Caki2 (cell line): ENCODE measurements around the gene STX12. TPM values are rescaled to one million over a fixed set of nuclear protein-coding genes. Genes with fewer than 3 reads are reported as not detected.
A peak's percentile ranks its signal among the peaks of the same experiment; 100 is the strongest.

Source experiments
- DNase-seq: peaks from one replicate; pipeline ENCODE4 v3.0.0-alpha.2; 2015; ENCODE audit warnings: low read depth
- in situ Hi-C: cut with HindIII; loops from 2 replicates; pipeline ENCODE4 v1.10.0; 2016; ENCODE audit warnings: low sequenced_read_pairs, low pct_unique_long_range_greater_than_20kb, mixed read lengths
- total RNA-seq: library from RNA; depleted of rRNA; stranded (reverse); fragments of >200 nt; shearing (Covaris generic); gene quantifications from 2 replicates; pipeline ENCODE4 v1.2.3, GENCODE V29; 2014; ENCODE audit warnings: low replicate concordance; rRNA removed

STX12 gene
- 14.2 and 16.9 TPM in 2 replicates for total RNA-seq

DNA sequence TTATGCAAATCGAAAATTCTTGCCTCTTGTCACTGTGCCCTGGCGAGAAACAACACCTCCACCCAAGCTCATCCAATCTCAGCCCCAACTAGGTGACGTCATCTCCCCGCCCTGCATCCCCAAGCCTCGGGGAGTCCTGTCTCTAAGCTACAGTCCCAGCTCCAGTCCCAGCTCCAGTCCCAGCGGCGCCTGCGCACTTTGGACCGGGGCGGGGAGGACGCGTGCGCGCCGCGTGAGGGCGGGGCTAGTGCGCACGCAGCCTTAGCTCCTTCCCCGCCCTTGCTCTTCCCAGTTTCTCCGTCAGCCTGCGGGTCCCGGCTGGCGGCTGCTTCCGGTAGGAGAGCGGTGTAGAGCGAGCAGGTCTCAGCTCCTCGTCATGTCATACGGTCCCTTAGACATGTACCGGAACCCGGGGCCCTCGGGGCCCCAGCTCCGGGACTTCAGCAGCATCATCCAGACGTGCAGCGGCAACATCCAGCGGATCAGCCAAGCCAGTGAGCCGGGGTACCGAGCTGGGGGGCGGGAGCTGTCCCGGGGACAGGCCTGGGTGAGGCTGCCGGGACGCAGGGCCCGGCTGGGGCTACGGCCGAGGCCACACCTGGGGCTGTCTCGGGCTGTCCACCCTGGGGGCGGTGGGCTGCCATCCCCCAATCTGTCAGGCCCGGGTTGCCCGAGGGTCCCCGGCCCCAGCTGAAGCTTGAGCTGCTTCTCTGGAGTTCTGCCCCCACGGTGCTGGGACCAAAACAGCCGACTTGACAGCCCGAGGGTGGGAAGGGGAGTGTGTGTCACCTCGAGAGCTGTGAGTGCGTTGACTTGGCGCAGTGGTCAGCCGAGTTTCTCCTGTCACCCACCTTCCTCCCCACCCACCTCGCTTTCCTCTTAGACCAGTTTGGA is at the start of gene STX12:
STX12 (plus strand) TSS at position 288 of the 894 bp plus-strand sequence; CDS start at position 377, 89 bp downstream.
- in situ Hi-C loops: no loop called here

DNA sequence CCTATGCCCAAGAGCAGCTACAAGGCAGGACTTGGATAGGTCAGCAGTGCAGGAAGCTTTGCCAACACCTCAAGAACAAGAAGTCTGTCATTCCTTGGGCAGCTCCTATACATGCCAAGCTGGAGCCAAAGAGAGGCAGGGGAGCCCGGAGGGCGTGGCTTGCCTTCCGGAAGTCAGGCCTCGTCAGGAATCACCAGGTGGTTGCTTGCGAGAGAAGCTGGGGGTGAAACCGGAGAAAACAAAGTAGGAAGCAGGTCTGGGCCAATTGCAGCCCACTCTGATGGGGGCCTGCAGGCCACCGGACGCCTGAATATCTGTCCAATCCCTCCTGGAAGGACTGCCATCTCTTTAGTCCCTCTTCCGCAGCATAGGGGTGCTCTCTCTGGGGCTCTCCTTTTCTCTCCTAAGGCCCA is 48.1 kb upstream of the STX12 start:
- in situ Hi-C loops: no loop called here
- no peak for DNase-seq

More for the DNA sequence above, at the start of gene STX12:
- peak; percentile 98 for DNase-seq

DNA sequence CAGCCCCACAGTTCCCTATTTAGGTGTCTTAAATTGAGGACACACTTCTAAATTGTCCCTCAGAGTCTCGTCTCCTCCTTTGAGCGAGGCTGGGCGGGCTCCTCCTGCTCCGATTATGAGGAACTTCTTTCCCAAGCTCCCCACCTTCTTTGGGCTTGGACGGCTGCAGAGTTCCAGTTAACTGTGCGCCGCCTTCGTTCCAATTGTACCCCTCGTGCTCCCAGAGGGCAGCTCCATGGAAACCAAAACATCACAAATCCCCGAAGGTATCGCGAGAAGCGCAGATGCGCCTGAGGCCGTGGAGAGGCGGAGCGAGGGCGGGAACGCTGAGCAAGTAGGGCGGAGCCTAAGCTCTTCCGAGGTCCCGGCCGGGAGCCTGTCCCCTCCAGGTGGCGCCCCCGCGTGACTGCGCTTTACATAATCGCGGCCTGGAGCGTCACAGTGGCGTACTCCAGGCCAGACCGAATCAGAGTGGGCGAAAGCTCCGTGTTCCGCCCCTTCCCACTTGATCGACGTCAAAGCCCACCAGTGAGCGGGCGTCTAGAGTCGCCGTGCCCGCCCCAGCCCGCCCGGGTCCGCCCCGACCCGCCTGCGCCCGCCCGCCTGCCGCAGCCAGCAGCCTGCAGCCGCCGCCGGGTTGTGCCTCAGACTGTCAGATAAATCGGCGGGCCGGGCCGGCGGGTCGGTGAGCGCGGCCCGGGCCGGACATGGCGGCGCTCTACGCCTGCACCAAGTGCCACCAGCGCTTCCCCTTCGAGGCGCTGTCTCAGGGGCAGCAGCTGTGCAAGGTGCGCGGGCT is 47.4 kb upstream of the STX12 start, which contains the start of gene FAM76A:
FAM76A (plus strand) TSS at position 588 of the 799 bp plus-strand sequence; CDS start at position 708, 120 bp downstream.
- peak; percentile 99 for DNase-seq
- in situ Hi-C loops: no loop called here

DNA sequence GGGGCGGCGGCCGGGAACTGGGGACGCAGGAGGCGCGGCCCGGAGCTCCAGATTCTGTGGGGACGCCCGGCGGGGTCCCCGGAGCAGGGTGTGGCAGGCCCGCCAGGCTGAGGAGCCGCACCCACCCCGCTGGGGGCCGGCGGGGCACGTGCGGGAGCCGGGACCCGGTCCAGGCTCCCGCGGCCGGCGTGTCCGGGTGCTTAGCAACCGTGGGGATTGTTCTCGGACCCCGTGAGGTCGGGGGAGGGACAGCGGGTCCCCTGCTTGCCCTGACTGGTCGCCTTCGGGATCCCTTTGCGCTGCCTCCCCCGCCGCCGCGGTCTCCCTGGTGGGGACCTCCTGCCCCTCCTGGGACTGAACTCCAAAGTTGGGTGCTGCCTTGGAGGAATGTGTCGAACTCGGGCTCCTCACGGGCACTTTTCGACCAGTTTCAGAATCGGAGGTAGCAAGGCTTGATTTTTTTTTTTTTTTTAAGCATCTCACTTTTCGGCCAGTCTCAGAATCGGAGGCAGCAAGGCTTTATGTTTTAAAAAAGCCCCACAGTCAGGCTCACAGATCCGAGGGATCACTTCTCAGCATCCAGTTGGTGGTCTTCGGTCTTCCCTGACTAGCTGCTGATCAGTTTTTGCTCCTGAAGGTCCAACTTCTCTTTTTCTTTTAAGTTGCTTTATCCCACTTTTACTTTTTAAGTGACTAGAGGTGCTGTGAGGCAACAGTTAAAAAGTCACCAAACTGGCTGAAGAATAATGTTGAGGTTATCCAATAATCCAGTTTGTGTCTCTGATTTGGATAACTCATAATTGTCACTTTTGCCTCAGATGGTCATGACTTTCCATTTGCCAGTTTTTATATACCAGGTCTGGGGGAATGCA is 46.6 kb upstream of the STX12 start:
- DNase-seq: no peak

DNA sequence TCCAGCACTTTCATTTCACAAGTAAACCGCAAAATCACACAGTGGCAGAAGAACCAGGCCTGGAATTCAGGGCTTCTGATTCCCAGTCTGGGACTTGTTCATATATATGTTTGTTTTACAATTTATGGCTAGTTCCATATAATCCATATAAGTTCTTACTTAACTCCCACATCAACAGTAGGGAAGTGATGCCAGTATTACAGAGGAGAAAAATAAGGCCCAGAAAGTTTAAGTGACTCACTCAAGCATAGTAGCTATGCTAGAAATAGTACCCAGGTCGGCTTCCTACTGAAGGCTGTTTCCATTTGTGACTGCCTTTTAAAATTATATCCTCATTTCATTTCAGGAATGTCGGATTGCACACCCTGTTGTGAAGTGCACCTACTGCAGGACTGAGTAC is 45.9 kb upstream of the STX12 start:
- in situ Hi-C loops: no loop called here

More for the DNA sequence above, 46.6 kb upstream of the STX12 start:
- in situ Hi-C loops: no loop called here

DNA sequence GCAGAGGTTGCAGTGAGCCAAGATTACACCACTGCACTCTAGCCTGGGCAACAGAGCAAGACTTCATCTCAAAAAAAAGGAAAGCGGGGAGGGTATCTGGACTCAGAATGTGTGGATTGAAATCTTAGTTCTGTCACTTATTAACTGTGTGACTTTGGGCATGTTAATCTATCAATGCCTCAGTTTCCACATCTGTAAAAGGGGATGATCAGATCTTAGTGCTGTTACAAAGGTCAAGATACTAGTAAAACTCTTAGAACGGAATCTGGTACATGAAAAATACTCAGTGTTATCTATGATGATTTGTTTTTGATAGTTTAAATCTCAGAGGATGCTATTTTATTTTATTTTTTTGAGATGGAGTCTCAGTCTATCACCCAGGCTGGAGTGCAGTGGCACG is 36.8 kb upstream of the STX12 start:
- DNase-seq: no peak
- in situ Hi-C loops: no loop called here

More for the DNA sequence above, 45.9 kb upstream of the STX12 start:
- no peak for DNase-seq

DNA sequence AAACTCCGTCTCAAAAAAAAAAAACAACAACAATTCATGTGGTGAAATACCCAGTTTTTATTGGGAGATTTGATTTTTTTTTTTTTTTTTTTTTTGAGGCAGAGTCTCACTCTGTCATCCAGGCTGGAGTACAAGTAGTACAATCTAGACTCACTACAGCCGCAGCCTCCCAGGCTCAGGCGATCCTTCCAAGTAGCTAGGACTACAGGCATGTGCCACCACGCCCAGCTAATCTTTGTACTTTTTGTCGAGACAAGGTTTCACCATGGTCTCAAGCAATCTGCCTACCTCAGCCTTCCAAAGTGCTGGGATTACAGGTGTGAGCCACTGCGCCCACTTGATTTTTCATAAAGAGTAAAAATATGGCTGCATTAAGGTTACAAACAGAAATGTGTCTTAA is 31.9 kb upstream of the STX12 start:
- in situ Hi-C loops: no loop called here
- DNase-seq: no peak

DNA sequence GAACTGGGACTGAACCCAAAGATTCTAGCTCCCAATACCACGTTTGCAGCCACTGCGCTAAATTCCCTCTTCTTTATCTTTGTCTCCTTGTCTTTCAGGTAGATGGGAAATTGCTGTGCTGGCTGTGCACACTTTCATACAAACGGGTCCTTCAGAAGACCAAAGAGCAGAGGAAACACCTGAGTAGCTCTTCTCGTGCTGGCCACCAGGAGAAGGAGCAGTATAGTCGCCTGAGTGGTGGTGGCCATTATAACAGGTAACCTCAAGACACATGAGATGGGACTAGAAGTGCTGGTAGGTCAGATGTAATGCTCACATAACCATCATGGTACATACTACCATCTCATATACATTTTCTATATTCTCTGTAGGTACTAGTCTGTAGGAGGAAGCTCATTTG is 28.5 kb upstream of the STX12 start:
- in situ Hi-C loops: no loop called here
- no peak for DNase-seq

DNA sequence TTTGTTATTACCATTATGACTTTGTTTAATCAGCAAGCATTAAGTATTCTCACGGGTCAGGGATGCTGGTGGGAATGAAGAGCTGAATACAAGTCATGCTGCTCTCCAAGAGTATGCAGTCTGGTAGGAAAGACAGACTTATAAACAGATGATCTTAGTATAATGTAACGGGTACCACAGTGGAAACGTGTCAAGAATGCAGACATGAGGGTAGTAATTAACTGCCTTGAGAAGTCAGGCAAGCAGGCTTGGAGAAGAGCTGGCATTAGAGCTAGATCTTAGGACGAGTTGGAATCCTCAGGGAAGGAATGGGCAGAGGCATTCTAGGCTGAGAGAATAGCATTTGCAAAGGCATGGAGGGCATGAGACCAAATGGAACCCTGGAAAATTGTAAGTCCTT is 27.6 kb upstream of the STX12 start:
- DNase-seq: no peak
- in situ Hi-C loops: no loop called here

DNA sequence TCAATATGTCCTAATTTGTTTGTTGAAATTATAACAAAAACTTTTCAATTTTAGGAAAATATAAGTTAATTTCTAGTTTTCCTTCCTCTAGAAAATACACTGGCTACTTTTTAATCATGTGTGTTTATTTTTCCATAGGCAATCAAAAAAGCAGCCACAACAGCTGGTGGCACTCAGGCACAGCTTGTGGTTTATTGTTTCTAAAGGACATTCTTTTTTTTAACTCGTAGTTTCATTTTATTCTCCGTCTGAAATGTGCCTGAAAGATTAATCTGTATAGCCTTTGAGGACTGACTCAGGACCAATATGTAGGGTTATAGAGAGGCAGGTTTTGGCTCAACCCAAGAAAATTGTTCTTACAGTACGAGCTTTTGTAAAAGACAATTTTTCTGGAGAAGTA is 20.7 kb upstream of the STX12 start:
- DNase-seq: no peak
- in situ Hi-C loops: no loop called here

DNA sequence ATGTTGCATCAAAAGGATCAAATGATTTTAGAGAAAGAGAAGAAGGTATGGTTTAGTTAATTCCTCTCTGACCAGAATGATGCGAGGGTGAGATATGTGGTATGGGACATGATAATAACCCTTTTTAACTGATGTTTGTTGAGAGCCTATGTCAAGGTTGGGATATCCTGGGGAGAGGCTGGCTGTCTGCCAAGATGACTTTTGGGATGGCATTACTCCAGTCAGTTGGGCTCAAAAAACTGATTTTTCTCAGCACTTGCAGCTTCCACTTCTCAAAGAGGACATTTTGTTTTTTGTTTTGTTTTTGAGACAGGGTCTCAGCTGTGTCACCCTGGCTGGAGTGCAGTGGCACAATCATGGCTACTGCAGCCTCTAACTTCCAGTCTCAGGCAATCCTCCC is 17.7 kb upstream of the STX12 start:
- DNase-seq: no peak
- in situ Hi-C loops: no loop called here

DNA sequence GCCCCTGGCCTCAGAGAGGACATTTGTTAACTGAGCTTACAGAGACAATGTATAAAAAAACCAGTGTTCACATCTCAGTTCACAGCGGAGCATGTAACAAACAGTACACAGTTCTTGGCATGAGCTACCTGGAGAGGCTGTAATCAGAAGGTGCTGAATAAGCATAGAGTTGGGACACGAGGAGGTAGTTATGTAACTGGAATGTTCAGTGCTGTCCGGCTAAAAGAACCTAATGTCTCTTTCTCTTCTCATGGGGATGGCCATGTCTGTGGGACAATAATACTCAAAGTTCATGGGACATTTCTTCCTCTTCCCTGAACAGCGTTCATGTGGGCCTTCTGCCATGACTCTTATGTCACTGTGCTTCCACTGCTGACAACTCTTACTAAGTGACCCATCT is 17.2 kb upstream of the STX12 start:
- no peak for DNase-seq
- in situ Hi-C loops: no loop called here

DNA sequence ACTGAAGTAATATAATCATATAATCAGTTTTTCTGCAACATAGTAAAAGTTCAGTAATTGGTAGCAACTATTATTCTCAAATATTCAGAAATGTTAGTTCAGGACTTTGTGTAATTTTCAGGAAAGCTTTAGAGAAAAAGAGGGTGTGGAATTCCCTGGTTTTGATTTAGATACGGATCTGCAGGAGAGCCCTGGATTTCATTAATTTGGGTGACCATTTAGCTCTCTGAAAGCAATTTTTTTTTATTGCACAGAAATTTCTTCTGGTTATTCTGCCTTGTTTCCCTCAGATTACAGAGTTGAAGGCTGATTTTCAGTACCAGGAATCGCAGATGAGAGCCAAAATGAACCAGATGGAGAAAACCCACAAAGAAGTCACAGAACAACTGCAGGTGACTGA is 13.8 kb upstream of the STX12 start:
- in situ Hi-C loops: no loop called here
- DNase-seq: no peak

DNA sequence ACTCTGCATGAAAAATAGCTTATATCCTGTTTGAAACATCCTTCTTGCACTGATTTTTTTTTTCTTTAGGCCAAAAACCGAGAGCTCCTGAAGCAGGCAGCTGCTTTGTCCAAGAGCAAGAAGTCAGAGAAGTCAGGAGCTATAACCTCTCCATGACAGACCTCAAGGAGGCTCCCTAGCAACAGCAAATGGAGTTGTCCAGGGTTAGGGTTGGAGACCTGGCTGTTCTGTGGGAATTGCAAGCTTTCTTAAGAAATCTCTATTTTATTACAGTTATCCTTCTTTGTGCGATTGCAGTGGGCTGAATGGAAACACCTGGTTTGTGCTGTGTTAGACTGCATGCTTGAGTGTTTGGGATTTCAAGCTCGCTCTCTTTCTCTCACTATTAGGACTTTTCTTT is 12.6 kb upstream of the STX12 start:
- no peak for DNase-seq
- in situ Hi-C loops: no loop called here

DNA sequence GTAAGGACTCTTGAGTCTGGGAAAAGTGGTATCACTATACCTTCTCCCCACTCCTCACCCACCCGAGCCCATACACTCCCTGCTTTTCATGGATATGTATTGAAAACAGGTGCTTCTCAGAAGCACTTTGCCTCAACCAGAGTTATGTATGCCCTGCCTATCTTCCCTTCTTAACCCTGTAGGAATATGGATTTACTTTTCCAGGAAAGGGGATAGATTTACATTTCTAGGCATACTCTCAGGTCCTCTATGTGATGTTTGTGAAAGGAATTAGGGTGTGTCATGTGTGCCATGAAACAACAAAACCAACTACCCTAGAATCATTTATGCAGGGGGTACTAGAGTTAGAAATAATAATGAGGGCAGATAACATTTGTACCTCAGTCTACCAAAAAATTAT is 11.0 kb upstream of the STX12 start:
- no peak for DNase-seq
- in situ Hi-C loops: no loop called here

DNA sequence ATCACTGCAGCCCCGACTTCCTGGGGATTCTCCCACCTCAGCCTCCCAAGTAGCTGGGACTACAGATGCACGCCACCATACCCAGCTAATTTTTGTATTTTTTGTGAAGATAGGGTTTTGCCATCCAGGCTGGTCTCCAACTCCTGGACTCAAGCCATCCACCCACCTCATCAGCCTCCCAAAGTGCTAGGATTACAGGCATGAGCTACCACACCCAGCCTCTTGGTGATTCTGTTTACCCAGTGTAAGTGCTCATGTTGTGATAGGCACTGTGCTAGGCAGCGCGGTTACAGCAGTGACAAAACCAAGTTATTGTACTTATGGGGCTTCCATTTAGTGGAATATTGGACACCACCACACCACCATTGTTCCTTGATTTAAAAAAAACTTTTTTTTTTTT is 9.7 kb upstream of the STX12 start:
- in situ Hi-C loops: no loop called here

DNA sequence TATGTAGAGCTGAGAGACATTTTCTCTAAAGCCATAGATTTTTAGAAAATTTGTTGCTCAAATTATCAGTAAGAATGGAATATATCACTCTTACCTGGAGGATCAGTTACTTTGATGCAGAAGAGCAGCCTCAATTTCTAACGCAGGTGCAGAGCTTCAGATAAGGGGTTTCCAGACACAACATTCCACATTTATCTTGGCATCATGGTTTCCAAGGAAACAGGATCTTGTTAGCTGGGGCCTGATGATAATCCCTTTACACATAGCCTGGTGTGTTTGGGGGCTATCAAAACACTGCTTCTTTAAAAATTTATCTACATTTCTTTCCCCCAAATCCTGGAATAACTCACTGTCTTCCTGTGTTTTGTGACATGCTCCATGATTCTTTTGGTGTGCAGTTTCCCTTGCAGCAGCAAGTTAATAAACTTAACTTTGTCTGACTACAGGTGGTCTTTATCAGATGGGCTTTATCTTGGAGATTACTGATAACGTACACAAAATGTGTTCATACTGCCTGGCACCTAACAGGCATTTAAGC is 2.7 kb upstream of the STX12 start:
- DNase-seq: no peak
- in situ Hi-C loops: no loop called here

More for the DNA sequence above, 9.7 kb upstream of the STX12 start:
- DNase-seq: no peak
